ENCODE data around the gene FBXW7.

Gene FBXW7

GRCh38 chr4:152321923-152322322 lies 214.0 kb downstream of the FBXW7 start:
- Mint-ChIP-seq H3K4me1 (ENCODE audit: low read depth) (peaks cover 2% of the 10 kb centered on the region), H3K27me3 (no peaks in the 10 kb centered on the region), H3K27ac (no peak overlapping the region), H3K36me3 (peaks cover 27% of the 10 kb centered on the region), H3K4me3 (no peak overlapping the region), H3K9me3 (ENCODE audit: low read depth) (no peaks in the 10 kb centered on the region)

GRCh38 chr4:152321398-152321797 lies 214.5 kb downstream of the FBXW7 start:
- Mint-ChIP-seq H3K4me1 (ENCODE audit: low read depth) (peaks cover 2% of the 10 kb centered on the region), H3K36me3 (peaks cover 27% of the 10 kb centered on the region), H3K27ac (no peak overlapping the region), H3K27me3 (no peaks in the 10 kb centered on the region), H3K9me3 (ENCODE audit: low read depth) (no peaks in the 10 kb centered on the region), H3K4me3 (no peak overlapping the region)

GRCh38 chr4:152316969-152317368 lies 218.9 kb downstream of the FBXW7 start:
- H3K36me3 Mint-ChIP-seq: peaks cover 10% of the 10 kb centered on the region
- no peaks in the 10 kb centered on the region for H3K27me3 Mint-ChIP-seq
- H3K9me3 Mint-ChIP-seq (ENCODE audit: low read depth): no peaks in the 10 kb centered on the region
- no peak overlapping the region for H3K27ac Mint-ChIP-seq
- no peak overlapping the region for H3K4me3 Mint-ChIP-seq
- H3K4me1 Mint-ChIP-seq (ENCODE audit: low read depth): no peaks in the 10 kb centered on the region

GRCh38 chr4:152310257-152310656 lies 225.6 kb downstream of the FBXW7 start:
- no peak overlapping the region for H3K27ac Mint-ChIP-seq
- no peaks in the 10 kb centered on the region for H3K4me1 Mint-ChIP-seq (ENCODE audit: low read depth)
- H3K27me3 Mint-ChIP-seq: no peaks in the 10 kb centered on the region
- no peak overlapping the region for H3K4me3 Mint-ChIP-seq
- H3K9me3 Mint-ChIP-seq (ENCODE audit: low read depth): no peaks in the 10 kb centered on the region
- peaks cover 2% of the 10 kb centered on the region for H3K36me3 Mint-ChIP-seq

- H3K27me3 Mint-ChIP-seq: no peaks in the 10 kb centered on the region
These were observed 226.5 kb downstream of the FBXW7 start for GRCh38 chr4:152309418-152309817.

GRCh38 chr4:152308951-152309350 lies 226.9 kb downstream of the FBXW7 start:
- H3K36me3 Mint-ChIP-seq: peaks cover 2% of the 10 kb centered on the region
- no peaks in the 10 kb centered on the region for H3K9me3 Mint-ChIP-seq (ENCODE audit: low read depth)
- no peak overlapping the region for H3K4me3 Mint-ChIP-seq
- H3K4me1 Mint-ChIP-seq (ENCODE audit: low read depth): no peaks in the 10 kb centered on the region
- H3K27ac Mint-ChIP-seq: no peak overlapping the region
- H3K27me3 Mint-ChIP-seq: no peaks in the 10 kb centered on the region

More at GRCh38 chr4:152309418-152309817, 226.5 kb downstream of the FBXW7 start:
- H3K4me1 Mint-ChIP-seq (ENCODE audit: low read depth): no peaks in the 10 kb centered on the region
- H3K27ac Mint-ChIP-seq: no peak overlapping the region
- H3K36me3 Mint-ChIP-seq: peaks cover 2% of the 10 kb centered on the region
- no peak overlapping the region for H3K4me3 Mint-ChIP-seq
- no peaks in the 10 kb centered on the region for H3K9me3 Mint-ChIP-seq (ENCODE audit: low read depth)

GRCh38 chr4:152307669-152308068 lies 228.2 kb downstream of the FBXW7 start:
- Mint-ChIP-seq H3K4me3 (no peak overlapping the region), H3K27me3 (no peaks in the 10 kb centered on the region), H3K4me1 (ENCODE audit: low read depth) (no peaks in the 10 kb centered on the region), H3K36me3 (no peaks in the 10 kb centered on the region), H3K27ac (no peak overlapping the region), H3K9me3 (ENCODE audit: low read depth) (no peaks in the 10 kb centered on the region)

- H3K27me3 Mint-ChIP-seq: no peaks in the 10 kb centered on the region
- H3K9me3 Mint-ChIP-seq (ENCODE audit: low read depth): no peaks in the 10 kb centered on the region
These were observed 229.4 kb downstream of the FBXW7 start for GRCh38 chr4:152306541-152306940.

GRCh38 chr4:152304220-152304619 lies 231.7 kb downstream of the FBXW7 start:
- no peak overlapping the region for H3K4me3 Mint-ChIP-seq
- H3K36me3 Mint-ChIP-seq: no peaks in the 10 kb centered on the region
- H3K27ac Mint-ChIP-seq: no peak overlapping the region
- no peaks in the 10 kb centered on the region for H3K4me1 Mint-ChIP-seq (ENCODE audit: low read depth)
- H3K27me3 Mint-ChIP-seq: no peaks in the 10 kb centered on the region
- no peaks in the 10 kb centered on the region for H3K9me3 Mint-ChIP-seq (ENCODE audit: low read depth)

More at GRCh38 chr4:152306541-152306940, 229.4 kb downstream of the FBXW7 start:
- no peaks in the 10 kb centered on the region for H3K36me3 Mint-ChIP-seq
- H3K4me3 Mint-ChIP-seq: no peak overlapping the region
- H3K27ac Mint-ChIP-seq: no peak overlapping the region
- H3K4me1 Mint-ChIP-seq (ENCODE audit: low read depth): no peaks in the 10 kb centered on the region

- H3K4me3 Mint-ChIP-seq: no peak overlapping the region
- no peaks in the 10 kb centered on the region for H3K4me1 Mint-ChIP-seq (ENCODE audit: low read depth)
- H3K9me3 Mint-ChIP-seq (ENCODE audit: low read depth): no peaks in the 10 kb centered on the region
- no peaks in the 10 kb centered on the region for H3K36me3 Mint-ChIP-seq
- no peak overlapping the region for H3K27ac Mint-ChIP-seq
- no peaks in the 10 kb centered on the region for H3K27me3 Mint-ChIP-seq
These were observed 234.5 kb downstream of the FBXW7 start for GRCh38 chr4:152301381-152301780.

- Mint-ChIP-seq H3K4me1 (ENCODE audit: low read depth) (no peaks in the 10 kb centered on the region), H3K36me3 (no peaks in the 10 kb centered on the region), H3K27ac (no peak overlapping the region), H3K9me3 (ENCODE audit: low read depth) (no peaks in the 10 kb centered on the region), H3K27me3 (no peaks in the 10 kb centered on the region), H3K4me3 (no peak overlapping the region)
These were observed 236.3 kb downstream of the FBXW7 start for GRCh38 chr4:152299553-152299952.

- H3K4me3 Mint-ChIP-seq: no peak overlapping the region
- H3K4me1 Mint-ChIP-seq (ENCODE audit: low read depth): no peaks in the 10 kb centered on the region
- no peaks in the 10 kb centered on the region for H3K36me3 Mint-ChIP-seq
- H3K27ac Mint-ChIP-seq: no peak overlapping the region
- H3K9me3 Mint-ChIP-seq (ENCODE audit: low read depth): no peaks in the 10 kb centered on the region
- H3K27me3 Mint-ChIP-seq: no peaks in the 10 kb centered on the region
These were observed 239.5 kb downstream of the FBXW7 start for GRCh38 chr4:152296386-152296785.

GRCh38 chr4:152294765-152295164 lies 241.1 kb downstream of the FBXW7 start:
- Mint-ChIP-seq H3K36me3 (peaks cover 2% of the 10 kb centered on the region), H3K4me3 (no peak overlapping the region), H3K27ac (no peak overlapping the region), H3K9me3 (ENCODE audit: low read depth) (no peaks in the 10 kb centered on the region), H3K4me1 (ENCODE audit: low read depth) (no peaks in the 10 kb centered on the region), H3K27me3 (no peaks in the 10 kb centered on the region)

GRCh38 chr4:152294331-152294730 lies 241.6 kb downstream of the FBXW7 start:
- peaks cover 2% of the 10 kb centered on the region for H3K36me3 Mint-ChIP-seq
- no peak overlapping the region for H3K27ac Mint-ChIP-seq
- no peaks in the 10 kb centered on the region for H3K4me1 Mint-ChIP-seq (ENCODE audit: low read depth)
- H3K4me3 Mint-ChIP-seq: no peak overlapping the region
- no peaks in the 10 kb centered on the region for H3K27me3 Mint-ChIP-seq
- no peaks in the 10 kb centered on the region for H3K9me3 Mint-ChIP-seq (ENCODE audit: low read depth)

- no peaks in the 10 kb centered on the region for H3K9me3 Mint-ChIP-seq (ENCODE audit: low read depth)
- no peaks in the 10 kb centered on the region for H3K27me3 Mint-ChIP-seq
- peaks cover 2% of the 10 kb centered on the region for H3K36me3 Mint-ChIP-seq
- H3K27ac Mint-ChIP-seq: no peak overlapping the region
- H3K4me3 Mint-ChIP-seq: no peak overlapping the region
- no peaks in the 10 kb centered on the region for H3K4me1 Mint-ChIP-seq (ENCODE audit: low read depth)
These were observed 242.4 kb downstream of the FBXW7 start for GRCh38 chr4:152293527-152293926.

GRCh38 chr4:152290366-152290921 lies 245.4 kb downstream of the FBXW7 start:
- no peak overlapping the region for H3K4me3 Mint-ChIP-seq
- H3K27ac Mint-ChIP-seq: no peak overlapping the region
- H3K9me3 Mint-ChIP-seq (ENCODE audit: low read depth): no peaks in the 10 kb centered on the region
- H3K36me3 Mint-ChIP-seq: peaks cover 2% of the 10 kb centered on the region
- H3K27me3 Mint-ChIP-seq: no peaks in the 10 kb centered on the region
- H3K4me1 Mint-ChIP-seq (ENCODE audit: low read depth): no peaks in the 10 kb centered on the region
